Left ventricle myocardium inferior (tissue), 1 donor: ENCODE data around the gene INPP4A. TPM values are rescaled to one million over a fixed set of nuclear protein-coding genes. Genes with fewer than 3 reads are reported as not detected.

Experiments used
- DNase-seq: peaks from one replicate; pipeline ENCODE4 v3.0.0-alpha.2; 2020
- H3K27ac ChIP-seq: fragments of 200-600 bp; replicated peaks from 2 replicates; pipeline ENCODE4 v1.8.0; 2021
- H3K27me3 ChIP-seq: fragments of 200-600 bp; 2 replicates; pipeline ENCODE4 v1.8.0; 2021; ENCODE audit warnings: low read depth
- H3K36me3 ChIP-seq: fragments of 200-600 bp; 2 replicates; pipeline ENCODE4 v1.8.0; 2021
- H3K4me1 ChIP-seq: fragments of 200-600 bp; 2 replicates; pipeline ENCODE4 v1.8.0; 2021
- H3K4me3 ChIP-seq: fragments of 200-600 bp; 2 replicates; pipeline ENCODE4 v1.8.0; 2021; ENCODE audit warnings: mild to moderate bottlenecking, moderate library complexity
- H3K9me3 ChIP-seq: fragments of 200-600 bp; replicated peaks from 2 replicates; pipeline ENCODE4 v1.8.0; 2021
- intact Hi-C: fragments of 100-400 bp; cut with micrococcal nuclease; formaldehyde crosslinking; loops from one replicate; pipeline ENCODE4 v1.11.0; 2022
- total RNA-seq: library from RNA; stranded (reverse); fragmentation: NEBNext Ultra II Directional; extraction: Animal tissue kit (Norgen Biotek cat#: 25700); gene quantifications from one replicate; pipeline ENCODE4 v1.2.1, GENCODE V29; 2021
- TF ChIP-seq, protein P1 (sequence below): fragments of 200-600 bp; IDR thresholded peaks from 2 replicates; pipeline ENCODE4 v1.8.0; 2021; ENCODE audit warnings: antibody characterized with exemption, mild to moderate bottlenecking, borderline replicate concordance
- donor health status: DM: no; HTN: yes; CAD: no; lungs with severe emphysema.

The INPP4A gene
- total RNA-seq, 1 donor from 2014 or later, result 20.8 TPM

- no peak for DNase-seq
- Histone ChIP-seq H3K27ac (peak overlapping the region; percentile 43), H3K36me3 (no peaks in the 10 kb centered on the region), H3K9me3 (no peaks in the 10 kb centered on the region), H3K27me3 (no peaks in the 10 kb centered on the region), H3K4me1 (peaks cover 65% of the 10 kb centered on the region), H3K4me3 (no peak overlapping the region)
- TF ChIP-seq, protein P1, sequence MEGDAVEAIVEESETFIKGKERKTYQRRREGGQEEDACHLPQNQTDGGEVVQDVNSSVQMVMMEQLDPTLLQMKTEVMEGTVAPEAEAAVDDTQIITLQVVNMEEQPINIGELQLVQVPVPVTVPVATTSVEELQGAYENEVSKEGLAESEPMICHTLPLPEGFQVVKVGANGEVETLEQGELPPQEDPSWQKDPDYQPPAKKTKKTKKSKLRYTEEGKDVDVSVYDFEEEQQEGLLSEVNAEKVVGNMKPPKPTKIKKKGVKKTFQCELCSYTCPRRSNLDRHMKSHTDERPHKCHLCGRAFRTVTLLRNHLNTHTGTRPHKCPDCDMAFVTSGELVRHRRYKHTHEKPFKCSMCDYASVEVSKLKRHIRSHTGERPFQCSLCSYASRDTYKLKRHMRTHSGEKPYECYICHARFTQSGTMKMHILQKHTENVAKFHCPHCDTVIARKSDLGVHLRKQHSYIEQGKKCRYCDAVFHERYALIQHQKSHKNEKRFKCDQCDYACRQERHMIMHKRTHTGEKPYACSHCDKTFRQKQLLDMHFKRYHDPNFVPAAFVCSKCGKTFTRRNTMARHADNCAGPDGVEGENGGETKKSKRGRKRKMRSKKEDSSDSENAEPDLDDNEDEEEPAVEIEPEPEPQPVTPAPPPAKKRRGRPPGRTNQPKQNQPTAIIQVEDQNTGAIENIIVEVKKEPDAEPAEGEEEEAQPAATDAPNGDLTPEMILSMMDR, result no peak
- intact Hi-C loops, result no loop called here
Measured at GRCh38 chr2:98454500-98455235, 10.0 kb downstream of the INPP4A start.

- H3K36me3 ChIP-seq, result no peaks in the 10 kb centered on the region
- no peaks in the 10 kb centered on the region for H3K9me3 ChIP-seq
- H3K27ac ChIP-seq, result no peak overlapping the region
- DNase-seq, result no peak
- TF ChIP-seq, protein P1, result no peak
- intact Hi-C loops, result no loop called here
- H3K4me1 ChIP-seq, result peaks cover 67% of the 10 kb centered on the region
- H3K4me3 ChIP-seq, result no peak overlapping the region
- no peaks in the 10 kb centered on the region for H3K27me3 ChIP-seq
Measured at GRCh38 chr2:98455494-98455976, 10.9 kb downstream of the INPP4A start.

DNA sequence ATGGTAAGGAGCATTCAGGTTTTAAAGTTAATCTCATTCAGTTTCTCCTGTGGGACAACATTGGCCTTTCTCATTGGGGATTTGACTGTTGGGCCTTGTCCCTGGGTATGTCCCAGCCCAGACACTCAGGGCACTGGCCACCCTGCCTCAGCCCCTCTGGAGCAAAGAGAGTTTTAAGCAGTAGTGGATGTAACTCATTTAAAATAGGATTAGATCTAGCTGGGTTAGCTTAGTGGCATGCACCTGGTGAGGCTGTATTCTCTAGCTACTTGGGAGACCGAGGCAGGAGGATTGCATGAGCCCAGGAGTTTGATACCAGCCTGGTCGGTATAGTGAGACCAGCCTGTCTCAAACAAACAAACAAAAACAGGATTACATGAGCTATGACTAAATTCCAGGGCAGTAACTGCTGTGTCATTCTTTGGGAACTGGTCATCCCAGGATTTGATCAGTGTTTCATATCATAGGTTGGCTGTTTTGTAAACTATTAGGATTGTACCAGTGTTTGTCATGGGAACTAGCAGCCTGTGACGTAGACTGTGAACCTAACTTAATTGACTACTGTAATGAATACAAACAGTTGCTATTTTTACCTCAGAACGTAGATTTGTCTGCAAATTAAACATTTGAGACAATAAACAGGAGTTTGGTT, 12.5 kb downstream of the INPP4A start:
- H3K4me1 ChIP-seq, result peaks cover 66% of the 10 kb centered on the region
- DNase-seq, result no peak
- intact Hi-C loops, result no loop called here

GRCh38 chr2:98458207-98458606, 13.5 kb downstream of the INPP4A start:
- intact Hi-C loops, result no loop called here
- no peaks in the 10 kb centered on the region for H3K9me3 ChIP-seq
- peaks cover 61% of the 10 kb centered on the region for H3K4me1 ChIP-seq
- DNase-seq, result no peak
- H3K27me3 ChIP-seq, result no peaks in the 10 kb centered on the region
- H3K27ac ChIP-seq, result no peak overlapping the region
- TF ChIP-seq, protein P1, result no peak
- no peak overlapping the region for H3K4me3 ChIP-seq
- H3K36me3 ChIP-seq, result no peaks in the 10 kb centered on the region

More for the DNA sequence above, 12.5 kb downstream of the INPP4A start:
- Histone ChIP-seq H3K27ac (no peak overlapping the region), H3K4me3 (no peak overlapping the region), H3K36me3 (no peaks in the 10 kb centered on the region), H3K27me3 (no peaks in the 10 kb centered on the region), H3K9me3 (no peaks in the 10 kb centered on the region)
- TF ChIP-seq, protein P1, result no peak

DNA sequence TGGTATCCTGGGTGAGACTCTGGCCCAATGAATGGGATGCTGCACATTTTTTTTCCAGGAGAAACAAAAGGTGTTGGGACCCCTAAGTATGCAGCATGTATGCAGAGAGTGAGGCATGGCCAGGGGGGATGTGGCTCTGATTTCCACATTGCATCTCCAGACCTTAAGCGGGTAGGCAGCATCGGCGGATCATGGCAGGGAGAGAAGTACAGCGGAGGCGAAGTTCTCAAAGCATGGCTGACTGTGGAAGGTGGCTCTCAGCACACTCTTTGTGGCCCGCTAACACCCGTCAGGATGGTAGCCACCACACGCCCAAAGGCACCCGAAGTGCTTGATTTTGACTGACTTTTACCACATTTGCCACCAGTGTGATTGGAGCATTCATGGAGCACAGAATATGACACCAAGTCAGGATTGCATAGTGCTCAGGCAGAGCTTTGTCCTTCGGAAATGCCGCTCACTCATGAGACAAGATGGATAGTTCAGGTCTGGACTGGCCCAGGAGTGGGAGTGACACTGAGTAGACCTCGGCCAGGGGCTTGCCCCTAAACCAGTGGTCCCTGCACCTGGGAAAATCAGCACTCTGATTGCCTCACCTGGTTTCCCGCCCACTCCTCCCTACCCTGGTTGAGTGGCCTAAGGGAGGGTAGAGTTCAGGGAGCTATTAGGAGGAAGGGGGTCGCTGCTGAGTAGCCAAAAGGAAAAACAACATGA, 14.2 kb downstream of the INPP4A start:
- Histone ChIP-seq H3K36me3 (no peaks in the 10 kb centered on the region), H3K4me1 (peaks cover 61% of the 10 kb centered on the region), H3K27me3 (no peaks in the 10 kb centered on the region), H3K9me3 (no peaks in the 10 kb centered on the region), H3K4me3 (no peak overlapping the region), H3K27ac (no peak overlapping the region)
- no peak for DNase-seq
- intact Hi-C loops, result no loop called here
- TF ChIP-seq, protein P1, result no peak
